ENCODE results near the gene HDAC9. TPM values are rescaled to one million over a fixed set of nuclear protein-coding genes. Genes with fewer than 3 reads are reported as not detected.

HDAC9 gene
- polyA plus RNA-seq, 3 donors = 41.7 to 51.2 (median 44.2) TPM

- Mint-ChIP-seq H3K4me3 (no peak overlapping the region), H3K36me3 (no peaks in the 10 kb centered on the region), H3K27me3 (ENCODE audit: low read depth in 3 of 3) (no peaks in the 10 kb centered on the region), H3K9me3 (peaks cover 0 to 5% (median 3%) of the 10 kb centered on the region in 7 donors), H3K27ac (no peak overlapping the region), H3K4me1 (peaks cover 2% of the 10 kb centered on the region)
- H3K4me3 ChIP-seq (replicated peaks in 1 of 3; ENCODE audit: low read depth in 2 of 3, low read length in 3 of 3) = no peak overlapping the region
- no peak overlapping the region for H2AFZ ChIP-seq (ENCODE audit: insufficient read depth, low read depth, low read length, poor library complexity, severe bottlenecking)
- H3K9me3 ChIP-seq (replicated peaks in 1 of 2; ENCODE audit: control insufficient read depth in 1 of 2, insufficient read depth in 1 of 2, low read length in 2 of 2) = peaks cover 0 to 6% of the 10 kb centered on the region in 2 donors
- no peaks in the 10 kb centered on the region for H3K79me2 ChIP-seq (ENCODE audit: insufficient read depth, low read length)
- WGBS (ENCODE audit: insufficient coverage) = 100% methylated on average over 1 of the region's 2 CpGs
- no peak overlapping the region for H3K4me2 ChIP-seq (replicated peaks; ENCODE audit: extremely low read depth, low read length, poor library complexity, severe bottlenecking)
- H3K9ac ChIP-seq (ENCODE audit: insufficient read depth, low read length, poor library complexity, severe bottlenecking) = no peak overlapping the region
- no peaks in the 10 kb centered on the region for H3K4me1 ChIP-seq (ENCODE audit: control insufficient read depth in 1 of 2, insufficient read depth in 2 of 2, low read length in 2 of 2)
- no peak for TF ChIP-seq CTCF (IDR thresholded peaks at IDR 0.05)
- H3K27ac ChIP-seq (ENCODE audit: low read depth in 1 of 2, low read length in 2 of 2) = no peak overlapping the region
- H3K27me3 ChIP-seq (ENCODE audit: control insufficient read depth in 2 of 2, insufficient read depth in 2 of 2, low read length in 2 of 2) = no peaks in the 10 kb centered on the region
- intact Hi-C loops (cut with micrococcal nuclease) = no loop called here
- no peak for DNase-seq
- H3K36me3 ChIP-seq (replicated peaks in 1 of 2; ENCODE audit: control insufficient read depth in 1 of 2, insufficient read depth in 2 of 2, low read length in 2 of 2) = no peaks in the 10 kb centered on the region
- H4K20me1 ChIP-seq (ENCODE audit: insufficient read depth, low read length) = no peaks in the 10 kb centered on the region
These were observed 328.6 kb downstream of the HDAC9 start for GRCh38 chr7:18824157-18824556.

- Mint-ChIP-seq H3K36me3 (no peaks in the 10 kb centered on the region), H3K9me3 (peaks cover 0 to 2% (median 0%) of the 10 kb centered on the region in 7 donors), H3K4me1 (peaks cover 9% of the 10 kb centered on the region), H3K4me3 (no peak overlapping the region), H3K27ac (peak overlapping the region in 1 of 7 donors; percentile 24), H3K27me3 (ENCODE audit: low read depth in 3 of 3) (no peaks in the 10 kb centered on the region)
- Histone ChIP-seq H3K79me2 (ENCODE audit: insufficient read depth, low read length) (no peaks in the 10 kb centered on the region), H2AFZ (ENCODE audit: insufficient read depth, low read depth, low read length, poor library complexity, severe bottlenecking) (no peak overlapping the region), H3K27ac (ENCODE audit: low read depth in 1 of 2, low read length in 2 of 2) (no peak overlapping the region), H3K9me3 (replicated peaks in 1 of 2; ENCODE audit: control insufficient read depth in 1 of 2, insufficient read depth in 1 of 2, low read length in 2 of 2) (peaks cover 0 to 6% of the 10 kb centered on the region in 2 donors), H3K9ac (ENCODE audit: insufficient read depth, low read length, poor library complexity, severe bottlenecking) (no peak overlapping the region), H3K36me3 (replicated peaks in 1 of 2; ENCODE audit: control insufficient read depth in 1 of 2, insufficient read depth in 2 of 2, low read length in 2 of 2) (no peaks in the 10 kb centered on the region), H3K27me3 (ENCODE audit: control insufficient read depth in 2 of 2, insufficient read depth in 2 of 2, low read length in 2 of 2) (no peaks in the 10 kb centered on the region), H3K4me3 (replicated peaks in 1 of 3; ENCODE audit: low read depth in 2 of 3, low read length in 3 of 3) (no peak overlapping the region), H3K4me2 (replicated peaks; ENCODE audit: extremely low read depth, low read length, poor library complexity, severe bottlenecking) (no peak overlapping the region), H4K20me1 (ENCODE audit: insufficient read depth, low read length) (no peaks in the 10 kb centered on the region), H3K4me1 (ENCODE audit: control insufficient read depth in 1 of 2, insufficient read depth in 2 of 2, low read length in 2 of 2) (no peaks in the 10 kb centered on the region)
- DNase-seq = no peak
- intact Hi-C loops (cut with micrococcal nuclease) = no loop called here
- no peak for TF ChIP-seq CTCF (IDR thresholded peaks at IDR 0.05)
- WGBS (ENCODE audit: insufficient coverage) = no CpG with 5 or more reads among the region's 6 CpGs
These were observed 332.9 kb downstream of the HDAC9 start for GRCh38 chr7:18828260-18828993.
